ENCODE data around the gene VGF.
"Not testable (repeated sequence)": the region's sequence is repeated elsewhere in the genome, so short reads cannot be mapped to it uniquely, and the experiment has no call there.

VGF gene

DNA sequence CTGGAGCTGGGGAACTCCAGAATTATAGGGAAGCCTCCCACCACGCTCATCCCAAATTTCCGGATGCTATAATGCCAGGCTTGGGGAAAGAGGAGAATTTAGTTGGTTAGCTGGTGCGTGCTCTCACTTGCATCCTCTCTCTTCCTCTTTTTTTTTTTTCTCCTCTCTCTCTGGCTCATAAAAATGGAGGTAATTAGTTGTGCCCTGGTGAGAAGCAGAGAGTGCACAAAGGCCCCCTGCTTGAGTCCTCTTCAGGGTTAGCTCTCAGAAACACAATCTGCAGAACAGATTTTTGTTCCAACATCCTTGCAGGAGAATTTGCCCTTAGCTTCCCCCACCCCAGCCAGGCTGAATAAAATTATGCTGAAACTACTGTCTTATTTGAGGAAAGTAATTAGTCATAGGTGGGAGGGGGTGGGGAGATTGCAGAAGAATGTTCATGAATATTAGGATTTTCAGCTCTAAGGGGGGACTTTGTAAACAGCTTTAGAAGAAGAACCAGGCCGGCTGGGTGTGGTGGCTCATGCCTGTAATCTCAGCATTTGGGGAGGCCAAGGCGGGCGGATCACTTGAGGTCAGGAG lies 30.9 kb downstream of the VGF start:
- DNase-seq = peak; percentile 9 to 89 (median 64)

DNA sequence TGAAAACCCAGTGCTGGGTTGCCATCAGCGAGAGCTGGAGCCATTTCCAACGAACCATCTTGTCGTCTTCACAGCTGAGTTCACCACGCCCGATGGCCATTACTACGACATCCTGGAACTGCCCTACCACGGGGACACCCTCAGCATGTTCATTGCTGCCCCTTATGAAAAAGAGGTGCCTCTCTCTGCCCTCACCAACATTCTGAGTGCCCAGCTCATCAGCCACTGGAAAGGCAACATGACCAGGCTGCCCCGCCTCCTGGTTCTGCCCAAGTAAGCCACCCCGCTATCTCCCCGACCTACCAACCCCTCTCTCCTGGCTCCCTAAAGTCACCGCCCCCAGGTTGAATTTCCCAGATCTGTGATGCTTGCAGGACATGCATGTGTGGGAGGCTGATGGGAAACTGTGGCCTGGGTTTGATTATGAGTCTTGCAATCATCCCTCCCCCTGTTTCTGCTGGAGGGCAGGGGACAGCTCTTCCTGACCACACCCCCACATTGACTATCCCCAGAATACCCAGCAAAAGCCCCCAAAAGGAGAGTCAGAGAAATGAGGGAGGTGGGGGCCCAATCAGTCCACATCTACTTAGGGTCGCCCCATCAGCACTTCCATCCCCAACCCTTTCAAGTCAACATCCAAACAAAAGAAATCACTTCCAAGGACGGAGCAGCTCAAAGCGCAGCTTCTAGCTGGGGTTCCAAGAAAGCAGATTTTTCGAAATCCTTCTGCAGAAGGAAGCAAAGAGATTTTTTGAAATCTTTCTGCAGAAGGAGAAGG lies 31.6 kb downstream of the VGF start:
- DNase-seq = no peak

DNA sequence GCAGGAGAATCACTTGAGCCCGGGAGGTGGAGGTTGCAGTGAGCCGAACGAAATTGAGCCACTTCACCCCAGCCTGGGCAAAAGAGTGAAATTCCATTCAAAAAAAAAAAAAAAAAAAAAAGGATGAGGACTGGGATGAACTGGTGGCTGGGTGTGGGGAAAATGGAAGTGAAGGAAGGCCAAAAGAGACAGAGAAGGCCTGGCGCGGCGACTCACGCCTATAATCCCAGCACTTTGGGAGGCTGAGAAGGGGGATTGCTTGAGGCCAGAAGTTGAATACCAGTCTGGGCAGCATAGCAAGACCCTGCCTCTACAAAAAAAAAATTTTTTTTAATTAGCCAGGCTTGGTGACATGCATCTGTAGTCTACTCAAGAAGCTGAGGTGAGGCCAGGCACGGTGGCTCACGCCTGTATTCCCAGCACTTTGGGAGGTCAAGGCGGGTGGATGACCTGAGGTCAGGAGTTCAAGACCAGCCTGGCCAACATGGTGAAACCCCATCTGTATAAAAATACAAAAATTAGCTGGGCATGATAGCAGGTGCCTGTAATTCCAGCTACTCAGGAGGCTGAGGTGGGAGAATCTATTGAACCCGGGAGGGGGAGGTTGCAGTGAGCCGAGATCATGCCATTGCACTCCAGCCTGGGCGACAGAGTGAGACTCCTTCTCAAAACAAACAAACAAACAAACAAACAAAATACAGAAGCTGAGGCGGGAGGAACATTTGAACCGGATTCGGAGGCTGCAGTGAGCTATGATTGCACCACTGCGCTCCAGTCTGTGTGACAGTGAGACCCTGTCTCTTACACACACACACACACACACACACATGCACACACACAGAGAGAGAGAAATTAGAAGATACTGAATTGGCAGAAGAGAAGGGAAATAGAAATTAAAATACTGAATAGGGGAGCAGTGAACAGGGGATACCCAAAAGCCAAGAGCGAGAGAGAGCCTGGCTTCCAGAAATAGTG lies 32.5 kb downstream of the VGF start:
- DNase-seq = not testable (repeated sequence)

DNA sequence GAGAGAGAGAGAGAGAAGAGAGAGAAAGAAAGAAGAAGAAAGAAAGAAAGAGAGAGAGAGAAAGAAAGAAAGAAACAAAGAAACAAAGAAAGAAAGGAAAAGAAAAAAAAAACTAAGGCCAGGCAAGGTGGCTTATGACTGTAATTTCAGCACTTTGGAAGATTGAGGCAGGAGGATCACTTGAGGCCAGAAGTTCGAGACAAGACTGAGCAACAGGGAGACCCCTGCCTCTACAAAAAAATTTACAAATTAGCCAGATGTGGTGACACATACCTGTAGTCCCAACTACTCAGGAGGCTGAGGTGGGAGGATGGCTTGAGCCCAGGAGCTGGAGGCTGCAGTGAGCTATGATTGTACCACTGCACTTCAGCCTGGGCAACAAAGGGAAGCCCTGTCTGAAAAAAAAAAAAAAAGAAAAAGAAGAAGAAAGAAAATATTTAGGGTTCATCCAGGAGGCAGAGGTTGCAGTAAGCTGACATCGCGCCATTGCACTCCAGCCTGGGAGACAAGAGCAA lies 35.7 kb downstream of the VGF start:
- DNase-seq = no peak

DNA sequence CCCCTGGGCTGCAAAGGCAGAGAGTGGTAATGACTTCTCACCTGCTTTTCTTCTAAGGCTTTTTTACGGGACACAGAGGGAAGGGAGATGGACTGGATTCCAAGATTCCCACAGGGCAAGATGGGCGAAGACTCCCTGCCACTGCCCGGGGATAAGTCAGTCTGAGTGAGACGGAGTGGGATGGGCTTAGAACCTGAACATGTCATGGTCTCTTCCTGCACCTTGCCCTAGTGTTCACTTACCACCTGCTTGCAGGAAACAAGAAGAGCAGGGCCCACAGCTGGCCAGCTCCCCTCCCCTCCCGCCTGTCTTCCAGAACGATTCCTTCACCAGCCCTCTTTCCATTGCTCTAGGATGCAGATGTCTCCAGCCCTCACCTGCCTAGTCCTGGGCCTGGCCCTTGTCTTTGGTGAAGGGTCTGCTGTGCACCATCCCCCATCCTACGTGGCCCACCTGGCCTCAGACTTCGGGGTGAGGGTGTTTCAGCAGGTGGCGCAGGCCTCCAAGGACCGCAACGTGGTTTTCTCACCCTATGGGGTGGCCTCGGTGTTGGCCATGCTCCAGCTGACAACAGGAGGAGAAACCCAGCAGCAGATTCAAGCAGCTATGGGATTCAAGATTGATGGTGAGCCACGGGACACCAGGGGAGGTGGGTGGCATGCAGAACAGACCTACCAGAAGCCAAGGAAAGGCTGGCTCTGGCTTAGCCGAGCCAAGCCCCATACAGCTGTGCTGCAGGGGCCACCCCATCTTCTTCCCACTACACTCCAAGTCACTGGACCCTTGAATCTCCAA lies 37.1 kb downstream of the VGF start:
- DNase-seq = peak in 1 of 3 experiments; percentile 21

DNA sequence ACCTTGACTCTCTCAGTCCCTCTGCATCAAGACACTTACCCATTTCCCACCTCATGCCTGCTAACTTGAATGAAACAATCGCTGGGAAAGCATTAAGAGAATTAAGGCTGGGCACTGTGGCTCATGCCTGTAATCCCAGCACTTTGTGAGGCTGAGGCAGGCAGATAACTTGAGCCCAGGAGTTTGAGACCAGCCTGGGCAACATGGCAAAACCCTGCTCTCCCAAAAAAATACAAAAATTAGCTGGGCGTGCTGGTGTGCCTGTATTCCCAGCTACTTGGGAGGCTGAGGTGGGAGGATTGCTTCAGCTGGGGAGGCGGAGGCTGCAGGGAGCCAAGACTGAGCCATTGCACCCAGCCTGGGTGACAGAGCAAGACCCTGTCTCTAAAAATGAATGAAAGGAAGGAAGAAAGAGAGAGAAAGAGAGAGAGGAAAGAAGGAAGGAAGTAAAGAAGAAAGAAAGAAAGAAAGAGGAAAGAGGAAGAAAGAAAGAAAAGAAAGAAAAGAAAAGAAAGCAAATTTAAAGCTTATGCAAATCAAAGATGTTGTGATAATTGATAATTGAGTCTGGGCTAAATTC lies 37.8 kb downstream of the VGF start:
- DNase-seq = no peak

DNA sequence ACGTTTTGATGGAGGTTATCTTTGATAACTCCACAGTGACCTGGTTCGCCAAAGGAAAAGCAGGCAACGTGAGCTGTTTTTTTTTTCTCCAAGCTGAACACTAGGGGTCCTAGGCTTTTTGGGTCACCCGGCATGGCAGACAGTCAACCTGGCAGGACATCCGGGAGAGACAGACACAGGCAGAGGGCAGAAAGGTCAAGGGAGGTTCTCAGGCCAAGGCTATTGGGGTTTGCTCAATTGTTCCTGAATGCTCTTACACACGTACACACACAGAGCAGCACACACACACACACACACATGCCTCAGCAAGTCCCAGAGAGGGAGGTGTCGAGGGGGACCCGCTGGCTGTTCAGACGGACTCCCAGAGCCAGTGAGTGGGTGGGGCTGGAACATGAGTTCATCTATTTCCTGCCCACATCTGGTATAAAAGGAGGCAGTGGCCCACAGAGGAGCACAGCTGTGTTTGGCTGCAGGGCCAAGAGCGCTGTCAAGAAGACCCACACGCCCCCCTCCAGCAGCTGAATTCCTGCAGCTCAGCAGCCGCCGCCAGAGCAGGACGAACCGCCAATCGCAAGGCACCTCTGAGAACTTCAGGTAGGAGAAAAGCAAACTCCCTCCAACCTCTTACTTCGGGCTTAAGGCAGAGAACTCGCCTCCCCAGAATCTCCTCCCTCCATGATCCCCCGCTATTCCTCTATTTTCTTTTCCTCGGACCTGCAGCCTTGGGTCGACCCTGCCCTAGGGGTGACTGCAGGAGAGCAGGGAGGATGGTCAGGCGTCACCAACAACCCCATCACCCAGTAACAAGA lies 38.5 kb downstream of the VGF start, which contains the start of gene SERPINE1:
Gene SERPINE1 (plus strand): TSS at position 454 of the 809 bp plus-strand sequence. CDS start 1,290 bp downstream, outside the sequence.
- peak; percentile 15 to 63 (median 40) for DNase-seq

DNA sequence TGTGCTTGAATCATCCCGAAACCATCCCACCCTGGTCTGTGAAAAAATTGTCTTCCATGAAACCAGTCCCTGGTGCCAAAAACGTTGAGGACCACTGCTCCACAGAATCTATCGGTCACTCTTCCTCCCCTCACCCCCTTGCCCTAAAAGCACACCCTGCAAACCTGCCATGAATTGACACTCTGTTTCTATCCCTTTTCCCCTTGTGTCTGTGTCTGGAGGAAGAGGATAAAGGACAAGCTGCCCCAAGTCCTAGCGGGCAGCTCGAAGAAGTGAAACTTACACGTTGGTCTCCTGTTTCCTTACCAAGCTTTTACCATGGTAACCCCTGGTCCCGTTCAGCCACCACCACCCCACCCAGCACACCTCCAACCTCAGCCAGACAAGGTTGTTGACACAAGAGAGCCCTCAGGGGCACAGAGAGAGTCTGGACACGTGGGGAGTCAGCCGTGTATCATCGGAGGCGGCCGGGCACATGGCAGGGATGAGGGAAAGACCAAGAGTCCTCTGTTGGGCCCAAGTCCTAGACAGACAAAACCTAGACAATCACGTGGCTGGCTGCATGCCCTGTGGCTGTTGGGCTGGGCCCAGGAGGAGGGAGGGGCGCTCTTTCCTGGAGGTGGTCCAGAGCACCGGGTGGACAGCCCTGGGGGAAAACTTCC lies 39.2 kb downstream of the VGF start:
- peak in 1 of 3 experiments; percentile 40 for DNase-seq

DNA sequence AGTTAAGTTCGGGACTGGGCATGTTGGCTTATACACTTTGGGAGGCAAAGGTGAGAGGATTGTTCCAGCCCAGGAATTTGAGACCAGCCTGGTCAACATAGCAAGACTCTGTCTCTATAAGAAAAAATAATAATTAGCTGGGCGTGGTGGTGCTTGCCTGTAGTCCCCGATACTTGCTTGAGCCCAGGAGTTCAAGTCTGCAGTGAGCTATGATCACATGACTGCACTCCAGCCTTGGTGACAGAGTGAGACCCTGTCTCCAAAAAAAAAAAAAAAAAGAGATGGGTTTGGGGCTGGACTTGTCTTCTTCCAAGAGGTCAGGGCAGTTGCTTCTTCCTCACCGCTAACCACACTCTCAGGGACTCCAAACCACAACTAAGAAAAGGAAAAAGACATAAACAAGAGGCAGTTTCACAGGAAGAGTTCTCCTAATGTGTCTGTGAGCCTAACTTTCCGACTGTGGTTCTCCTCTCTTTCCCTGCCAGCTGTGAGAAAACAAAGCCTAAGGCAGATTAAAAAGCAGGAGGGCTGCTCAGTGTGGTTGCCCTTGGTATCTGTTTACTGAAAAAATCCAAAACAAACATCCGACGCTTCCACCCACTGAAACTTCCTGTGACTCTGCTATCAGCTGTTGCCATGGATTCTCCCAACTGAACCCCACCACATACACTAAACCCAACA lies 40.9 kb downstream of the VGF start:
- DNase-seq = peak in 1 of 3 experiments; percentile 51

DNA sequence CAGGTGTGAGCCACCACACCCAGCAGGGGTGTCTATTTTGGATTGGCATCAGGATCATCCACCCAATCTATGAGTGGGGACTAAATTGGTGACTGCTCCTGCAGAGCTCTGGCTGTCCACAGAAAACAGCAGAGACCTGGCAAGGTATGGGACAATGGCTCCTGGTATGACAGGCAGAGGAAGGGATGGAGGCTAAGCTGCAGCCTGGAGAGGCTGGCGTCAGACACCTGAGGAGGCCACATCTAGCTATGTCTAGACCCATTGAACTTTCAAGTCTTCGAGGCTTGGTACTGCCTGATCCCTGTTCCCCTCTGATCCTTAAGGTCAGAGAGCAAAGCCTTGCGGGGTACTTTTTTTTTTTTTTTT lies 41.7 kb downstream of the VGF start:
- DNase-seq = no peak

DNA sequence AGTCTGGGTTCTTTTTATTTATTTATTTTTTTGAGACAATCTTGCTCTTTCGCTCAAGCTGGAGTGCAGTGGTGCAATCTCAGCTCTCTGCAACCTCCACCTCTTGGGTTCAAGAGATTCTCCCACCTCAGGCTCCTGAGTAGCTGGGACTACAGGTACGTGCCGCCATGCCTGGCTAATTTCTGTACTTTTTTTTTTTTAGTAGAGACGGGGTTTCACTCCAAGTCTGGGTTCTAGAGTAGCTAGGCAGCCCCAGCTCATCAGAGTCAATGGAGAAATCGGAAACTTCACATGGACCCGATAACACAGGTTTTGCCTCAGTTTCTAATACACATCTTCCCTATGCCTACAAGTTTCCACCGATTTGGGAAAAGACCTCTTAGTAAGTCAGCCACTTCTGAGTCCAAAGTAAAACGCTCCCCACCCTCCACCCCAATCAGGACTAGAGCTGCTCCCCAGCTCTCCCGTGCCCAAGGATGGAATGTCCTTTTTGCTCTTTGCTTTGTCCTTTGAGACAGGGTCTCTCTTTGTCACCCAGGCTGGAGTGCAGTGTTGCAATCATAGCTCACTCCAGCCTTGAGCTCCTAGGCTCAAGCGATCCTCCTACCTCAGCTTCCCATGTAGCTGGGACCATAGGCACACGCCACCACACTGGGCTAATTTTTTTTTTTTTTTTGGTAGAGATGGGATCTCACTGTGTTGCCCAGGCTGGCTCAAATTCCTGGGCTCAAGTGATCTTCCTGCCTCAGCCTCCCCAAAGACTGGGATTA lies 42.3 kb downstream of the VGF start:
- no peak for DNase-seq

DNA sequence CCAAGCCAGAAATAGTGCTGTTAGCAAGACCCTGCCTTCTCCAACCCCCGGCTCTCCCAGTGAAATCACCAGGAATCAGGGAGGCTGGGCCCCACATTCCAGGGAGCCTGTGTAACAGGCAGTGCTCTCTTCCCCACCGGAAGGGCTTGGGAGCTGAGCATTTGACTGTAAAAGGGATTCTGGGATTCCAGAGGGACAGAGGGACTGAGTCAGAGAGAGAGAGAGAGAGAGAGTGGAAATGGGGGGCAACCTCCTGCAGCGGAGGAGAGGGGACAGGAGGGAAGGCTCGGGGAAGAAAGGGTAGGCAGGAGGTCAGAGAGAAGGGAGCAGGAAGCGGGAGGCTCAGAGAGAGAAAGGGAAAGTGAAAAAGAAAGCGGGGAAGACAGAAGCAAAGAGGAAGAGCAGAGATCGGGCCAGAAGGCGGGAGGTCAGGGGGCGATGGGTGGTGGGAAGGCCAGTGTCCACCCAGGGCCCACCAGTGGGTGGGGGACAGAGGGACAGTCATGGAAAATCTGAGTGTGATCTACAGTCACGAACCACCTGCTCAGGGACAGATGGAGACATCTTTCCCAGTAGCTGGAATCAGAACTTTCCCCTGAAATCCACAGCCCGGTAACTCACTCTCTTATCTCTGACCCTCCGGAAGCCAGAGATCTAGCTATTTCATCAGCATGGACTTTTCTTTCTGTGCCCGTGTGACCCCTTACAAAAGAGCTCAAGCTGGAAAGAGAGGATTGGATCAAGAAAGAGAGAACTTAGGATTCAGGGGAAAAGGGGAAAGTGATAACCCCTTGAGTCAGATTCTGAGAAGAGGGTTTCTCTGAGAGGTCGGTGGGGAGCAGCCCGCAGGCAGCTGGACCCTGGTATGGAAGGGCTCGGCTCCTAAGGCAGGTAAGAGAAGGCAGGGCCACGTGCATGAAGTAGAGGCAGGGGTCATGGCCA lies 43.1 kb downstream of the VGF start:
- no peak for DNase-seq

DNA sequence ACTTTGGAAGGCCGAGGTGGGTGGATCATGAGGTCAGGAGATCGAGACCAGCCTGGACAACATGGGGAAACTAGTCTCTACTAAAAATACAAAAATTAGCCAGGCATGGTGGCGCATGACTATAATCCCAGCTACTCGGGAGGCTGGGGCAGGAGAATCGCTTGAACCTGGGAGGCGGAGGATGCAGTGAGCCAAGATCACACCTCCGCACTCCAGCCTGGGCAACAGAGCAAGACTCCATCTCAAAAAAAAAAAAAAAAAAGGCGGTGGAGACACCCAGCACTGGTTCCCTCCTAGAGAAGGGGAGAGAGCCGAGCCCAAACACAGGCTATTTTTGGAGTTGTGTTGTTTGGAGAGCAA lies 43.8 kb downstream of the VGF start:
- DNase-seq = not testable (repeated sequence)

DNA sequence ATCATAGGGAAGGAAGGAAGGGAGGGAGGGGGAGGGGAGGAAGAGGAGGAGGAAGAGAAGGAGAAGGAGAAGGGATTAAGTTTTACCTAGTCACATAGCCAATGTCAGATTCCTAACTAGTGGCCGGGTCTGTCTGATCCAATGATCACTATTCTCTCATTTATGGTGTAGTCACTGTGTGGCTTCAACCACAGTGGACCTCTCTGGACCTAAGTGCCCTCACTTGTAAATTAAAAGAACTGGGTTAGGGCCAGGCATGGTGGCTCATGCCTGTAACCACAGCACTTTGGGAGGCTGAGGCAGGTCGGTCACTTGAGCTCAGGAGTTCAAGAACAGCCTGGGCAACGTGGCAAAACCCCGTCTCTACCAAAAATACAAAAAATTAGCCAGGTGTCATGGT lies 45.1 kb downstream of the VGF start:
- no peak for DNase-seq

DNA sequence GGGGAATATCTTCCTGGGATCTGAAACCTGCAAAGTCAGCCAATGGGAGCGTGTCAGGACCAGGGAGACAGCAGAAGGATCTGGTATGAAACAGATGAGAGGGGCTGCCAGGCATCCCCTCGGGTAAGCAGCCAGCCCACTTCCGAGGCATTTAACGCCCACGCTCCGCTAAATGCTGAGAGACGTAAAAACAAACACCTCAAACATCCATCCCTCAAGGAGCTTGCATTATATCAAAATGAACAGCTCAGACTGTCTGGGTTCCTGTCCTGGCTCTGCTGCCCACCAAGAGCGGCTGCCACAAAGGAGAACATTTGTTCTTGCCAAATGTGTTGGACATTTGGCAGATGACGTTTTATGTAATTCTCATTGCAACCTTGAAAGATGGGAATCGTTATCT lies 45.5 kb downstream of the VGF start:
- DNase-seq = no peak

DNA sequence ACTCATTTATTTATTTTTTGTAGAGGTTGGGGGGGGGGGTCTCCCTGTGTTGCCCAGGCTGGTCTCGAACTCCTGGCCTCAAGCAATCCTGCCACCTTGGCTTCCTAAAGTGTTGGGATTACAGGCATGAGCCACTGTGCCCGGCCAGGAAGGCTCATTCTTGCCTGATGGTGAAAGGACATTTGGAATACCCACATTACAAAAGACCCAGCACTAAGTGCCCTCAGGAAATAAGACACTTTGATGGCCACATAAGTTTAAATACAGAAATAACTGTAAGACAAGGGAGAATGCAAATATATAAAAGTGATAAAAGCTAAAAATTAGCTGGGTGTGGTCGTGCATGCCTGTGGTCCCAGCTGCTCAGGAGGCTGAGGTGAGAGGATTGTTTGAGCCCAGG lies 46.5 kb downstream of the VGF start:
- no peak for DNase-seq

DNA sequence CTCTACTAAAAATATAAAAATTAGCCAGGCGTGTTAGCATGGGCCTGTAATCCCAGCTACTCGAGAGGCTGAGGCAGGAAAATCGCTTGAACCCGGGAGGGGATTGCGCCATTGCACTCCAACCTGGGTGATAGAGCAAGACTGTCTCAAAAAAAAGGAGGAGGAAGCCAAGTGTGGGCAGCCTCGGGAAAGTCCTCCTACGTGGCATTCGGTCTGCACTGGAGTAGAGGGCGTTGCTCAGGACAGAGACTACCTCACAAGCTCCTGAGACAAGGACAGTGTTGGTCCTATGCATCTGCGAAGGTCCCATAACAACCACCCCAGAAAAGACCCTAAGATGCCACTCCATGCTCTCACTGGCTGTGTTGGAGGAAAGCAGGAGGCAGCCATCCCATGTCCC lies 48.5 kb downstream of the VGF start:
- no peak for DNase-seq

DNA sequence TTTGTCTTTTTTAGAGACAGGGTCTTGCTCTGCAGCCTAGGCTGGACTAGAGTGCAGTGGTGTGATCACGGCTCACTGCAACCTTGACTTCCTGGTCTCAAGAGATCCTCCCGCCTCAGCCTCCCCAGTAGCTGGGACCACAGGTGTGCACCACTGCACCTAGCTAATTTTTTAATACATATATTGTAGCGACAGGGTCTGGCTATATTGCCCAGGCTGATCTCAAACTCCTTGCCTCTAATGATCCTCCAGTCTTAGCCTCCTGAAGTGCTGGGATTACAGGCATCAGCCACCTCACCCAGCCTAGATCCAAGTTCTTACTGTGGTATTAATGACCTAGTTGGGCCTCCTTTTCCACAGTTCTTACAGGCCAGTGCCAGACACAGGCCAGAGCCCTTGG lies 50.2 kb downstream of the VGF start:
- no peak for DNase-seq
